HEK293 (cell line): ENCODE results near the gene KRT9.
"Not testable (repeated sequence)": the region's sequence is repeated elsewhere in the genome, so short reads cannot be mapped to it uniquely, and the experiment has no call there.

Experiments
- CTCF ChIA-PET: fragments of 350-600 bp; formaldehyde crosslinking; extraction: SDS; loops from one replicate; lab custom pipeline; 2021; ENCODE audit warnings: antibody characterized with exemption; lab: Yijun Ruan, JAX
- POLR2A ChIA-PET: fragments of 300-600 bp; formaldehyde crosslinking; extraction: SDS; loops from one replicate; lab custom pipeline; 2020; ENCODE audit warnings: antibody characterized with exemption, inconsistent platforms; lab: Yijun Ruan, JAX
- H3K27ac ChIP-seq: fragments of 200-500 bp; sonication (Bioruptor generic); 2 replicates; pipeline ENCODE4 v1.5.1; 2014; ENCODE audit warnings: low read depth, low read length, control low read depth, inconsistent platforms; ENCODE audit errors: extremely low read depth
- H3K36me3 ChIP-seq, 2 experiments: fragments of 200-500 bp in 1 of 2; sonication (Bioruptor generic) in 1 of 2; 1 replicate in 1 of 2; 2 replicates in 1 of 2; pipeline ENCODE4 v1.5.1; 2014 to 2017; ENCODE audit warnings: inconsistent platforms in 2 of 2, low read length in 2 of 2; ENCODE audit not compliant: control insufficient read depth in 2 of 2, insufficient read depth in 1 of 2
- H3K4me1 ChIP-seq: fragments of 200-500 bp; sonication (Bioruptor generic); 2 replicates; pipeline ENCODE4 v1.5.1; 2014; ENCODE audit warnings: mild to moderate bottlenecking, low read length, inconsistent platforms; ENCODE audit not compliant: control insufficient read depth, insufficient read depth
- H3K4me3 ChIP-seq: 2 replicates; pipeline ENCODE4 v1.5.1; 2011; ENCODE audit warnings: low read depth, mild to moderate bottlenecking, control low read depth, low read length, moderate library complexity
- H3K9me3 ChIP-seq: fragments of 200-500 bp; sonication (Bioruptor generic); 2 replicates; pipeline ENCODE4 v1.5.1; 2014; ENCODE audit warnings: low read depth, low read length, inconsistent platforms; ENCODE audit not compliant: control insufficient read depth, insufficient read depth
- REST ChIP-seq: fragments of 450-650 bp; formaldehyde crosslinking; IDR thresholded peaks from 2 replicates; pipeline ENCODE4 v1.5.1; 2016; ENCODE audit warnings: missing biosample characterization, missing genetic modification characterization
- YY2 ChIP-seq: fragments of 450-650 bp; formaldehyde crosslinking; IDR thresholded peaks from 2 replicates; pipeline ENCODE4 v1.5.1; 2016; ENCODE audit warnings: missing biosample characterization, missing genetic modification characterization
- ZBTB48 ChIP-seq: fragments of 450-650 bp; formaldehyde crosslinking; IDR thresholded peaks from 2 replicates; pipeline ENCODE4 v1.5.1; 2016; ENCODE audit warnings: missing biosample characterization, missing genetic modification characterization
- ZFP41 ChIP-seq: fragments of 450-650 bp; formaldehyde crosslinking; IDR thresholded peaks from 2 replicates; pipeline ENCODE4 v1.5.1; 2016; ENCODE audit warnings: missing biosample characterization, missing genetic modification characterization, borderline replicate concordance
- ZNF211 ChIP-seq: fragments of 450-650 bp; formaldehyde crosslinking; IDR thresholded peaks from 2 replicates; pipeline ENCODE4 v1.5.1; 2016; ENCODE audit warnings: low read depth, missing biosample characterization, missing genetic modification characterization
- ZNF221 ChIP-seq: fragments of 450-650 bp; formaldehyde crosslinking; IDR thresholded peaks from 2 replicates; pipeline ENCODE4 v1.5.1; 2017; ENCODE audit warnings: missing biosample characterization, missing genetic modification characterization, borderline replicate concordance
- ZNF26 ChIP-seq: fragments of 450-650 bp; formaldehyde crosslinking; IDR thresholded peaks from 2 replicates; pipeline ENCODE4 v1.5.1; 2016; ENCODE audit warnings: missing biosample characterization, missing genetic modification characterization
- ZNF354C ChIP-seq: fragments of 450-650 bp; formaldehyde crosslinking; IDR thresholded peaks from 2 replicates; pipeline ENCODE4 v1.5.1; 2016; ENCODE audit warnings: missing biosample characterization, missing genetic modification characterization, low read depth, borderline replicate concordance
- ZNF548 ChIP-seq: fragments of 450-650 bp; formaldehyde crosslinking; IDR thresholded peaks from 2 replicates; pipeline ENCODE4 v1.5.1; 2016; ENCODE audit warnings: missing biosample characterization, missing genetic modification characterization
- ZNF660 ChIP-seq: fragments of 450-650 bp; IDR thresholded peaks from 2 replicates; pipeline ENCODE4 v1.5.1; 2018; ENCODE audit warnings: missing biosample characterization, mild to moderate bottlenecking, missing genetic modification characterization

Gene KRT9

GRCh38 chr17:41582061-41582968 is 10.5 kb upstream of the KRT9 start:
- POLR2A ChIA-PET = not testable (repeated sequence)
- CTCF ChIA-PET = interaction anchor here (0.7 to 3.2 kb wide), 6 partner anchors 13 to 770 kb away, joined by 3 to 40 read pairs (median 5); no protein-coding TSS in a partner anchor

GRCh38 chr17:41581366-41582060 is 9.7 kb upstream of the KRT9 start:
- no peak overlapping the region for H3K4me3 ChIP-seq
- ChIA-PET POLR2A (interaction anchor here (0.5 to 1.0 kb wide), 2 partner anchors 67 to 107 kb away, joined by 3 to 6 read pairs; no protein-coding TSS in a partner anchor), CTCF (interaction anchor here (0.7 to 3.2 kb wide), 15 partner anchors 9 to 769 kb away, joined by 3 to 40 read pairs (median 4); no protein-coding TSS in a partner anchor)
- no peaks in the 10 kb centered on the region for H3K9me3 ChIP-seq
- TF ChIP-seq ZNF548 (tag by site-specific recombination) (no peak), ZNF221 (tag by site-specific recombination) (no peak)
- H3K27ac ChIP-seq = no peak overlapping the region
- no peaks in the 10 kb centered on the region; the same call in 1 of the 2 replicates for H3K4me1 ChIP-seq
- no peaks in the 10 kb centered on the region for H3K36me3 ChIP-seq

More at GRCh38 chr17:41582061-41582968, 10.5 kb upstream of the KRT9 start:
- peak; percentile 52 for TF ChIP-seq REST (tag by site-specific recombination)
- H3K36me3 ChIP-seq, H3K4me3 ChIP-seq, H3K27ac ChIP-seq, H3K4me1 ChIP-seq, H3K9me3 ChIP-seq: not testable (repeated sequence)

GRCh38 chr17:41580687-41581365 is 9.0 kb upstream of the KRT9 start:
- H3K36me3 ChIP-seq = no peaks in the 10 kb centered on the region
- no peak for TF ChIP-seq ZFP41 (tag by site-specific recombination)
- TF ChIP-seq ZNF660 = no peak
- no peak for TF ChIP-seq ZNF26
- TF ChIP-seq ZNF354C (tag by site-specific recombination) = no peak
- no peak for TF ChIP-seq ZNF211 (tag by site-specific recombination)
- TF ChIP-seq ZBTB48 = no peak
- no peak for TF ChIP-seq YY2 (tag by site-specific recombination)
- TF ChIP-seq, all 188 proteins: peak for 0
- H3K27ac ChIP-seq = no peak overlapping the region
- ChIA-PET CTCF (interaction anchor here (0.7 to 3.2 kb wide), 11 partner anchors 10 to 87 kb away, joined by 3 to 40 read pairs (median 4); no protein-coding TSS in a partner anchor), POLR2A (interaction anchor here (0.5 to 1.0 kb wide), 2 partner anchors 68 to 108 kb away, joined by 3 to 6 read pairs; no protein-coding TSS in a partner anchor)
- no peak overlapping the region for H3K4me3 ChIP-seq
- no peaks in the 10 kb centered on the region for H3K9me3 ChIP-seq
- H3K4me1 ChIP-seq = no peaks in the 10 kb centered on the region; the same call in 1 of the 2 replicates
